Neural progenitor cell (in vitro differentiated cells): Measurements from ENCODE around the gene TMEM30B.

Source experiments
- CTCF ChIP-seq: fragments of 200-600 bp; sonication (generic); IDR thresholded peaks from 2 replicates; pipeline ENCODE4 v1.5.1; 2017; ENCODE audit warnings: antibody characterized with exemption, mild to moderate bottlenecking
- EZH2phosphoT487 ChIP-seq: fragments of 200-600 bp; sonication (generic); IDR thresholded peaks from 2 replicates; pipeline ENCODE4 v1.6.1; 2017; ENCODE audit warnings: antibody characterized with exemption

GRCh38 chr14:61262082-61262481, 19.1 kb downstream of the TMEM30B start:
- TF ChIP-seq CTCF (no peak), EZH2phosphoT487 (no peak)
